Chondrocyte (in vitro differentiated cells): ENCODE results near the gene SDC3. TPM values are rescaled to one million over a fixed set of nuclear protein-coding genes. Genes with fewer than 3 reads are reported as not detected.
A peak's percentile ranks its signal among the peaks of the same experiment; 100 is the strongest.

Experiments
- DNase-seq: peaks from one replicate; pipeline ENCODE4 v3.0.0; 2021; ENCODE audit warnings: mixed read lengths, low spot score
- H3K27ac Mint-ChIP-seq: one replicate; pipeline ENCODE4 v1.8.0; 2021; ENCODE audit warnings: mild to moderate bottlenecking, moderate library complexity, mixed read lengths; ENCODE audit not compliant: unreplicated experiment
- H3K27me3 Mint-ChIP-seq: 2 replicates; pipeline ENCODE4 v1.8.0; 2021; ENCODE audit warnings: low read depth, mixed read lengths
- H3K36me3 Mint-ChIP-seq: 2 replicates; pipeline ENCODE4 v1.8.0; 2021; ENCODE audit warnings: low read depth, mixed read lengths
- H3K4me1 Mint-ChIP-seq: 2 replicates; pipeline ENCODE4 v1.8.0; 2021; ENCODE audit warnings: low read depth, mild to moderate bottlenecking, mixed read lengths
- H3K4me3 Mint-ChIP-seq: one replicate; pipeline ENCODE4 v1.8.0; 2021; ENCODE audit warnings: mild to moderate bottlenecking, moderate library complexity, mixed read lengths; ENCODE audit not compliant: unreplicated experiment
- H3K9me3 Mint-ChIP-seq: 2 replicates; pipeline ENCODE4 v1.8.0; 2021; ENCODE audit warnings: low read depth, mixed read lengths
- CTCF ChIP-seq: fragments of 200-600 bp; sonication (generic); IDR thresholded peaks from 2 replicates; pipeline ENCODE4 v1.5.0; 2021; ENCODE audit warnings: antibody characterized with exemption, mild to moderate bottlenecking, moderate library complexity
- total RNA-seq: library from RNA; stranded (reverse); gene quantifications from 3 replicates; pipeline ENCODE4 v1.2.1, GENCODE V29; 2021

Gene SDC3
- total RNA-seq, 1 donor from 2014 or later = 46.8 TPM

GRCh38 chr1:30930631-30931173, 22.1 kb upstream of the SDC3 start:
- Mint-ChIP-seq H3K27me3 (no peaks in the 10 kb centered on the region), H3K4me1 (peaks cover 40% of the 10 kb centered on the region), H3K36me3 (peaks cover 19% of the 10 kb centered on the region), H3K9me3 (no peaks in the 10 kb centered on the region), H3K4me3 (no peak overlapping the region), H3K27ac (no peak overlapping the region)
- no peak for TF ChIP-seq CTCF
- no peak for DNase-seq

GRCh38 chr1:30929944-30930525, 21.5 kb upstream of the SDC3 start:
- H3K4me3 Mint-ChIP-seq = no peak overlapping the region
- DNase-seq = no peak
- no peaks in the 10 kb centered on the region for H3K9me3 Mint-ChIP-seq
- H3K36me3 Mint-ChIP-seq = peaks cover 16% of the 10 kb centered on the region
- no peak overlapping the region for H3K27ac Mint-ChIP-seq
- no peaks in the 10 kb centered on the region for H3K27me3 Mint-ChIP-seq
- TF ChIP-seq CTCF = no peak
- H3K4me1 Mint-ChIP-seq = peaks cover 38% of the 10 kb centered on the region

- Mint-ChIP-seq H3K36me3 (peaks cover 10% of the 10 kb centered on the region), H3K4me3 (no peak overlapping the region), H3K27me3 (no peaks in the 10 kb centered on the region), H3K9me3 (no peaks in the 10 kb centered on the region), H3K4me1 (peaks cover 31% of the 10 kb centered on the region), H3K27ac (peak overlapping the region; percentile 33)
- DNase-seq = no peak
- TF ChIP-seq CTCF = peak; percentile 86
Observed at GRCh38 chr1:30929135-30929889, 20.8 kb upstream of the SDC3 start.

- H3K4me1 Mint-ChIP-seq = peaks cover 26% of the 10 kb centered on the region
- H3K27me3 Mint-ChIP-seq = no peaks in the 10 kb centered on the region
- DNase-seq = no peak
- TF ChIP-seq CTCF = no peak
- no peak overlapping the region for H3K4me3 Mint-ChIP-seq
- peaks cover 8% of the 10 kb centered on the region for H3K36me3 Mint-ChIP-seq
- no peaks in the 10 kb centered on the region for H3K9me3 Mint-ChIP-seq
- no peak overlapping the region for H3K27ac Mint-ChIP-seq
Observed at GRCh38 chr1:30928789-30929134, 20.2 kb upstream of the SDC3 start.

- peaks cover 4% of the 10 kb centered on the region for H3K36me3 Mint-ChIP-seq
- H3K27ac Mint-ChIP-seq = no peak overlapping the region
- TF ChIP-seq CTCF = no peak
- H3K27me3 Mint-ChIP-seq = no peaks in the 10 kb centered on the region
- no peak for DNase-seq
- H3K4me3 Mint-ChIP-seq = no peak overlapping the region
- H3K4me1 Mint-ChIP-seq = peaks cover 28% of the 10 kb centered on the region
- no peaks in the 10 kb centered on the region for H3K9me3 Mint-ChIP-seq
Observed at GRCh38 chr1:30928171-30928570, 19.6 kb upstream of the SDC3 start.
